Measurements from ENCODE around the gene IMPACT. TPM values are rescaled to one million over a fixed set of nuclear protein-coding genes. Genes with fewer than 3 reads are reported as not detected.

Gene IMPACT
- total RNA-seq, 1 experiment from 2014 or later: 29.0 TPM

GRCh38 chr18:24402209-24402785 lies 24.2 kb upstream of the IMPACT start:
- Histone ChIP-seq H3K36me3 (ENCODE audit: low read depth) (no peaks in the 10 kb centered on the region), H3K27ac (no peak overlapping the region), H3K9me3 (ENCODE audit: insufficient read depth, low read depth) (no peaks in the 10 kb centered on the region), H3K79me2 (ENCODE audit: low read depth) (no peaks in the 10 kb centered on the region), H3F3A (ENCODE audit: insufficient read depth, low read depth) (no peaks in the 10 kb centered on the region), H3K4me2 (no peak overlapping the region), H3K4me1 (replicated peaks; ENCODE audit: insufficient read depth) (peaks cover 6% of the 10 kb centered on the region; the same call in 1 of the 2 replicates), H3K9me2 (ENCODE audit: insufficient read depth) (no peaks in the 10 kb centered on the region), H2AFZ (no peak overlapping the region), H4K20me1 (ENCODE audit: insufficient read depth) (no peaks in the 10 kb centered on the region), H3K27me3 (ENCODE audit: insufficient read depth, low read depth) (no peaks in the 10 kb centered on the region), H3K4me3 (no peak overlapping the region)
- TF ChIP-seq EZH2 (IDR thresholded peaks at IDR 0.05; ENCODE audit: low read depth): no peak
- no peak for TF ChIP-seq CTCF (conservative IDR thresholded peaks at IDR 0.05)
- no peak for DNase-seq
- intact Hi-C loops (cut with micrococcal nuclease; ENCODE audit: unreplicated experiment): no loop called here
- no TSS peak for BruUV-seq (replicated peaks)
- CTCF ChIA-PET: no interaction called here
- POLR2A ChIA-PET (ENCODE audit: unreplicated experiment): no interaction called here

GRCh38 chr18:24403076-24403475 lies 23.4 kb upstream of the IMPACT start:
- Histone ChIP-seq H3K9me3 (ENCODE audit: insufficient read depth, low read depth) (no peaks in the 10 kb centered on the region), H3K27ac (no peak overlapping the region), H4K20me1 (ENCODE audit: insufficient read depth) (no peaks in the 10 kb centered on the region), H3K4me3 (no peak overlapping the region), H3K36me3 (ENCODE audit: low read depth) (no peaks in the 10 kb centered on the region), H3K4me2 (no peak overlapping the region), H3K4me1 (replicated peaks; ENCODE audit: insufficient read depth) (peaks cover 5% of the 10 kb centered on the region; the same call in 1 of the 2 replicates), H3F3A (ENCODE audit: insufficient read depth, low read depth) (no peaks in the 10 kb centered on the region), H3K27me3 (ENCODE audit: insufficient read depth, low read depth) (no peaks in the 10 kb centered on the region), H2AFZ (no peak overlapping the region), H3K9me2 (ENCODE audit: insufficient read depth) (no peaks in the 10 kb centered on the region), H3K79me2 (ENCODE audit: low read depth) (no peaks in the 10 kb centered on the region)
- intact Hi-C loops (cut with micrococcal nuclease; ENCODE audit: unreplicated experiment): no loop called here
- BruUV-seq (replicated peaks): no TSS peak
- ChIA-PET CTCF (no interaction called here), POLR2A (ENCODE audit: unreplicated experiment) (no interaction called here)
- no peak for TF ChIP-seq CTCF (conservative IDR thresholded peaks at IDR 0.05)
- TF ChIP-seq EZH2 (IDR thresholded peaks at IDR 0.05; ENCODE audit: low read depth): no peak
- no peak for DNase-seq

DNA sequence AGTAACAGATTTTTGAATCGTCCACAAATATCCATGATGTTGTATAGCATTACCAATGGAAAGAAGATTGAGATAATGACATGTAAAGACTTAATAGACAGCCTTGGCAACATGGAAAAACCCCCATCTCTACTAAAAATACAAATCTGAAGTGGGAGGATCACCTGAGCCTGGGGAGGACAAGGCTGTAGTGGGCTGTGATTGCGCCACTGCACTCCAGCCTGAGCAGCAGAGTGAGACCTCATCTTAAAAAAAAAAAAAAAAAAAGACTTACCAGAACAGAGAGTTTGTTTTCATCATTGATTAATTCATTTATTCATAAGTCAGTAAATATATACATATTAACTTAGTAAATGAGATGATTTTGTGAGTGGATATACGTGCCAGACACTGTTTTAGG lies 21.9 kb upstream of the IMPACT start:
- Histone ChIP-seq H3K4me3 (no peak overlapping the region), H3K4me1 (replicated peaks; ENCODE audit: insufficient read depth) (no peaks in the 10 kb centered on the region), H4K20me1 (ENCODE audit: insufficient read depth) (no peaks in the 10 kb centered on the region), H3K79me2 (ENCODE audit: low read depth) (no peaks in the 10 kb centered on the region), H3K4me2 (no peak overlapping the region), H3K9me3 (ENCODE audit: insufficient read depth, low read depth) (no peaks in the 10 kb centered on the region), H3K27me3 (ENCODE audit: insufficient read depth, low read depth) (no peaks in the 10 kb centered on the region), H3K27ac (no peak overlapping the region), H2AFZ (no peak overlapping the region), H3K9me2 (ENCODE audit: insufficient read depth) (no peaks in the 10 kb centered on the region), H3F3A (ENCODE audit: insufficient read depth, low read depth) (no peaks in the 10 kb centered on the region), H3K36me3 (ENCODE audit: low read depth) (no peaks in the 10 kb centered on the region)
- TF ChIP-seq CTCF (conservative IDR thresholded peaks at IDR 0.05) (no peak), EZH2 (IDR thresholded peaks at IDR 0.05; ENCODE audit: low read depth) (no peak)
- ChIA-PET CTCF (no interaction called here), POLR2A (ENCODE audit: unreplicated experiment) (no interaction called here)
- no peak for DNase-seq
- intact Hi-C loops (cut with micrococcal nuclease; ENCODE audit: unreplicated experiment): no loop called here
- BruUV-seq (replicated peaks): no TSS peak
